Gastroesophageal sphincter (tissue), 2 donors: ENCODE measurements around the gene GRB7.

Experiments
- EP300 ChIP-seq: sonication (generic); formaldehyde crosslinking; IDR thresholded peaks from one replicate; pipeline ENCODE4 v1.6.1; 2017; ENCODE audit warnings: antibody characterized with exemption, mild to moderate bottlenecking
- POLR2A ChIP-seq, 2 donors: fragments of 450-650 bp; IDR thresholded peaks; one replicate each; pipeline ENCODE4 v1.6.1; 2017; ENCODE audit warnings: antibody characterized with exemption in 2 of 2, mild to moderate bottlenecking in 2 of 2, moderate library complexity in 1 of 2
- POLR2AphosphoS5 ChIP-seq: sonication (generic); formaldehyde crosslinking; IDR thresholded peaks from one replicate; pipeline ENCODE4 v1.6.1; 2017; ENCODE audit warnings: antibody characterized with exemption

GRCh38 chr17:39744836-39745215 is 7.1 kb downstream of the GRB7 start:
- TF ChIP-seq POLR2A (IDR thresholded peaks at IDR 0.05) (no peak), EP300 (no peak), POLR2AphosphoS5 (no peak)
